Activated effector memory CD4-positive, alpha-beta T cell treated with Interleukin-2 at 50 U/mL for 16 hours (primary cell): ENCODE measurements around the gene CCDC142.

Experiments used
- DNase-seq: peaks from one replicate; pipeline ENCODE4 v3.0.0-alpha.2; 2020

The CCDC142 gene

GRCh38 chr2:74440378-74441169 is 42.2 kb downstream of the CCDC142 start:
- DNase-seq: no peak

- no peak for DNase-seq
These were observed 42.9 kb downstream of the CCDC142 start for GRCh38 chr2:74439803-74440377.

- no peak for DNase-seq
These were observed 43.4 kb downstream of the CCDC142 start for GRCh38 chr2:74439373-74439772.

- no peak for DNase-seq
These were observed 44.5 kb downstream of the CCDC142 start for GRCh38 chr2:74438248-74438647.

- no peak for DNase-seq
These were observed 45.7 kb downstream of the CCDC142 start for GRCh38 chr2:74436848-74437695.

- DNase-seq: no peak
These were observed 46.5 kb downstream of the CCDC142 start for GRCh38 chr2:74436111-74436805.

- no peak for DNase-seq
These were observed 52.3 kb downstream of the CCDC142 start for GRCh38 chr2:74430502-74430901.

- no peak for DNase-seq
These were observed 53.0 kb downstream of the CCDC142 start for GRCh38 chr2:74429487-74430451.

GRCh38 chr2:74428675-74429074 is 54.1 kb downstream of the CCDC142 start:
- DNase-seq: no peak

GRCh38 chr2:74427551-74427950 is 55.2 kb downstream of the CCDC142 start:
- no peak for DNase-seq

GRCh38 chr2:74426181-74426758 is 56.5 kb downstream of the CCDC142 start:
- no peak for DNase-seq

GRCh38 chr2:74425523-74425922 is 57.3 kb downstream of the CCDC142 start:
- no peak for DNase-seq

- no peak for DNase-seq
These were observed 57.8 kb downstream of the CCDC142 start for GRCh38 chr2:74424995-74425406.

- DNase-seq: no peak
These were observed 58.4 kb downstream of the CCDC142 start for GRCh38 chr2:74424139-74424992.
